Liver (tissue), 9 donors: ENCODE results near the gene ZNF366. TPM values are rescaled to one million over a fixed set of nuclear protein-coding genes. Genes with fewer than 3 reads are reported as not detected.

Experiments used
- DNase-seq: peaks from one replicate; pipeline ENCODE4 v3.0.0-alpha.2; 2017; ENCODE audit warnings: low spot score
- H3K27ac ChIP-seq, 2 donors: one replicate each; pipeline ENCODE4 v1.7.0; 2013; ENCODE audit warnings: inconsistent platforms in 2 of 2, low read length in 2 of 2, control low read depth in 1 of 2, low read depth in 1 of 2, mild to moderate bottlenecking in 1 of 2
- H3K27me3 ChIP-seq, 4 donors: one replicate each; pipeline versions ENCODE4 v1.6.1 to v1.7.0; 2013; ENCODE audit warnings: low read length in 3 of 4, inconsistent platforms in 1 of 4, mild to moderate bottlenecking in 1 of 4, moderate library complexity in 1 of 4; ENCODE audit not compliant: control insufficient read depth in 4 of 4, insufficient read depth in 4 of 4
- H3K36me3 ChIP-seq, 4 donors: one replicate each; pipeline versions ENCODE4 v1.6.1 to v1.7.0; 2013; ENCODE audit warnings: low read length in 3 of 4, mild to moderate bottlenecking in 3 of 4, low read depth in 1 of 4, moderate library complexity in 1 of 4; ENCODE audit not compliant: control insufficient read depth in 4 of 4, insufficient read depth in 3 of 4
- H3K4me1 ChIP-seq, 4 donors: one replicate each; pipeline versions ENCODE4 v1.6.1 to v1.7.0; 2013; ENCODE audit warnings: low read length in 3 of 4, mild to moderate bottlenecking in 3 of 4, moderate library complexity in 1 of 4; ENCODE audit not compliant: control insufficient read depth in 4 of 4, insufficient read depth in 4 of 4
- H3K4me3 ChIP-seq, 3 donors: one replicate each; pipeline versions ENCODE4 v1.6.1 to v1.7.0; 2013; ENCODE audit warnings: low read length in 3 of 3, control low read depth in 1 of 3, low read depth in 1 of 3, mild to moderate bottlenecking in 1 of 3
- H3K9ac ChIP-seq, 2 donors: one replicate each; pipeline ENCODE4 v1.7.0; 2013; ENCODE audit warnings: low read length in 2 of 2, mild to moderate bottlenecking in 2 of 2, moderate library complexity in 2 of 2, control low read depth in 1 of 2, low read depth in 1 of 2
- H3K9me3 ChIP-seq, 4 donors: one replicate each; pipeline versions ENCODE4 v1.6.1 to v1.7.0; 2013; ENCODE audit warnings: low read length in 3 of 4; ENCODE audit not compliant: control insufficient read depth in 4 of 4
- ATF3 ChIP-seq: IDR thresholded peaks from 2 replicates; pipeline ENCODE4 v1.6.1; 2016; ENCODE audit warnings: antibody characterized with exemption
- CTCF ChIP-seq: fragments of 150-350 bp; IDR thresholded peaks from 2 replicates; pipeline ENCODE4 v1.5.1; 2017; ENCODE audit warnings: improper control_type of control experiment, low read depth, low read length; ENCODE audit not compliant: missing input control
- EGR1 ChIP-seq, 2 donors: IDR thresholded peaks; 2 replicates each; pipeline ENCODE4 v1.6.1; 2016 to 2018; ENCODE audit warnings: antibody characterized with exemption in 2 of 2, low read depth in 2 of 2
- FOXA1 ChIP-seq: IDR thresholded peaks from 2 replicates; pipeline ENCODE4 v1.6.1; 2016; ENCODE audit warnings: antibody characterized with exemption
- FOXA2 ChIP-seq: IDR thresholded peaks from 2 replicates; pipeline ENCODE4 v1.6.1; 2016; ENCODE audit warnings: antibody characterized with exemption
- GABPA ChIP-seq, 2 donors: IDR thresholded peaks in 1 of 2; conservative IDR thresholded peaks in 1 of 2; 2 replicates each; pipeline ENCODE4 v1.6.1; 2016; ENCODE audit warnings: antibody characterized with exemption in 2 of 2, mild to moderate bottlenecking in 1 of 2, moderate library complexity in 1 of 2
- HNF4A ChIP-seq, 2 donors: conservative IDR thresholded peaks; 2 replicates each; pipeline ENCODE4 v1.6.1; 2016; ENCODE audit warnings: antibody characterized with exemption in 2 of 2, mild to moderate bottlenecking in 2 of 2
- HNF4G ChIP-seq: IDR thresholded peaks from 2 replicates; pipeline ENCODE4 v1.6.1; 2016; ENCODE audit warnings: antibody characterized with exemption
- JUND ChIP-seq, 2 donors: IDR thresholded peaks; 2 replicates each; pipeline ENCODE4 v1.6.1; 2016; ENCODE audit warnings: antibody characterized with exemption in 2 of 2
- MAX ChIP-seq: IDR thresholded peaks from 2 replicates; pipeline ENCODE4 v1.6.1; 2016; ENCODE audit warnings: antibody characterized with exemption
- NR2F2 ChIP-seq: IDR thresholded peaks from 2 replicates; pipeline ENCODE4 v1.6.1; 2016; ENCODE audit warnings: antibody characterized with exemption
- RAD21 ChIP-seq, 2 donors: IDR thresholded peaks; 2 replicates each; pipeline ENCODE4 v1.6.1; 2016; ENCODE audit warnings: antibody characterized with exemption in 2 of 2, mild to moderate bottlenecking in 2 of 2
- REST ChIP-seq: IDR thresholded peaks from 2 replicates; pipeline ENCODE4 v1.6.1; 2016; ENCODE audit warnings: antibody characterized with exemption, mild to moderate bottlenecking
- RXRA ChIP-seq, 2 donors: IDR thresholded peaks; 2 replicates each; pipeline ENCODE4 v1.6.1; 2017 to 2018; ENCODE audit warnings: antibody characterized with exemption in 2 of 2, mild to moderate bottlenecking in 1 of 2
- SP1 ChIP-seq: IDR thresholded peaks from 2 replicates; pipeline ENCODE4 v1.6.1; 2018; ENCODE audit warnings: antibody characterized with exemption, mild to moderate bottlenecking
- TAF1 ChIP-seq: conservative IDR thresholded peaks from 2 replicates; pipeline ENCODE4 v1.6.1; 2016; ENCODE audit warnings: antibody characterized with exemption, mild to moderate bottlenecking
- YY1 ChIP-seq: IDR thresholded peaks from 2 replicates; pipeline ENCODE4 v1.6.1; 2016; ENCODE audit warnings: antibody characterized with exemption, mild to moderate bottlenecking
- ZBTB33 ChIP-seq: IDR thresholded peaks from 2 replicates; pipeline ENCODE4 v1.6.1; 2016; ENCODE audit warnings: antibody characterized with exemption
- WGBS: extraction: QIAGEN DNeasy Blood & Tissue Kit; methylation state at CpG from one replicate; pipeline ENCODE4 v1.1.7; 2013; 5-methylcytosine and 5-hydroxymethylcytosine counted together
- polyA plus RNA-seq, 2 donors: library from polyadenylated mRNA; stranded (reverse) in 1 of 2; unstranded in 1 of 2; fragments of 200-250 nt in 1 of 2; fragments of >200 nt in 1 of 2; fragmentation: Nextera tagmentation in 1 of 2; extraction: Ambion mirVana in 1 of 2; gene quantifications; one replicate each; pipeline versions ENCODE4 v1.2.1 to v1.2.3, GENCODE V29; 2013 to 2015
- total RNA-seq, 2 donors: library from RNA; depleted of rRNA; stranded (reverse); fragments of >200 nt; gene quantifications; one replicate each; pipeline ENCODE4 v1.2.3, GENCODE V29; 2014
- donor health status: healthy.
- donor health status: healthy.
- donor health status: healthy.
- donor health status: healthy.
- donor health status: healthy.

Gene ZNF366
- total and polyA plus RNA-seq, 4 donors: 0.71 to 1.0 (median 0.75) TPM

GRCh38 chr5:72436796-72437471 lies 70.3 kb downstream of the ZNF366 start:
- H3K27ac ChIP-seq: no peak overlapping the region
- WGBS: 95% methylated on average over 3 of the region's 3 CpGs
- H3K27me3 ChIP-seq: no peaks in the 10 kb centered on the region
- peak; percentile 20 for TF ChIP-seq FOXA2
- no peak for TF ChIP-seq CTCF
- H3K36me3 ChIP-seq: no peaks in the 10 kb centered on the region
- H3K4me1 ChIP-seq: peaks cover 0 to 8% (median 6%) of the 10 kb centered on the region in 4 donors
- no peaks in the 10 kb centered on the region for H3K9me3 ChIP-seq
- H3K9ac ChIP-seq: no peak overlapping the region
- H3K4me3 ChIP-seq: no peak overlapping the region
- no peak for DNase-seq

GRCh38 chr5:72434781-72435437 lies 72.3 kb downstream of the ZNF366 start:
- no peak overlapping the region for H3K27ac ChIP-seq
- DNase-seq: no peak
- 71% methylated on average over 3 of the region's 3 CpGs for WGBS
- no peaks in the 10 kb centered on the region for H3K27me3 ChIP-seq
- H3K36me3 ChIP-seq: no peaks in the 10 kb centered on the region
- no peak for TF ChIP-seq CTCF
- no peak for TF ChIP-seq SP1
- TF ChIP-seq HNF4A (conservative IDR thresholded peaks at IDR 0.05): no peak
- no peak for TF ChIP-seq REST
- TF ChIP-seq YY1: no peak
- TF ChIP-seq GABPA (IDR thresholded peaks at IDR 0.05 in 1 of 2, conservative IDR thresholded peaks at IDR 0.05 in 1 of 2): no peak
- no peak for TF ChIP-seq NR2F2
- TF ChIP-seq ATF3: no peak
- no peak for TF ChIP-seq RXRA (IDR thresholded peaks at IDR 0.05)
- no peak for TF ChIP-seq HNF4G
- no peak for TF ChIP-seq ZBTB33
- TF ChIP-seq JUND (IDR thresholded peaks at IDR 0.05): no peak
- TF ChIP-seq TAF1: no peak
- TF ChIP-seq RAD21 (IDR thresholded peaks at IDR 0.05): no peak
- no peak for TF ChIP-seq MAX
- no peak for TF ChIP-seq FOXA2
- no peak for TF ChIP-seq FOXA1
- no peak for TF ChIP-seq EGR1 (IDR thresholded peaks at IDR 0.05; ENCODE audit: low read depth in 2 of 2)
- H3K9ac ChIP-seq: no peak overlapping the region
- no peak overlapping the region for H3K4me3 ChIP-seq
- peaks cover 0 to 7% (median 4%) of the 10 kb centered on the region in 4 donors for H3K4me1 ChIP-seq
- no peaks in the 10 kb centered on the region for H3K9me3 ChIP-seq
